Measurements from ENCODE around the gene ACVR1.

Gene ACVR1

DNA sequence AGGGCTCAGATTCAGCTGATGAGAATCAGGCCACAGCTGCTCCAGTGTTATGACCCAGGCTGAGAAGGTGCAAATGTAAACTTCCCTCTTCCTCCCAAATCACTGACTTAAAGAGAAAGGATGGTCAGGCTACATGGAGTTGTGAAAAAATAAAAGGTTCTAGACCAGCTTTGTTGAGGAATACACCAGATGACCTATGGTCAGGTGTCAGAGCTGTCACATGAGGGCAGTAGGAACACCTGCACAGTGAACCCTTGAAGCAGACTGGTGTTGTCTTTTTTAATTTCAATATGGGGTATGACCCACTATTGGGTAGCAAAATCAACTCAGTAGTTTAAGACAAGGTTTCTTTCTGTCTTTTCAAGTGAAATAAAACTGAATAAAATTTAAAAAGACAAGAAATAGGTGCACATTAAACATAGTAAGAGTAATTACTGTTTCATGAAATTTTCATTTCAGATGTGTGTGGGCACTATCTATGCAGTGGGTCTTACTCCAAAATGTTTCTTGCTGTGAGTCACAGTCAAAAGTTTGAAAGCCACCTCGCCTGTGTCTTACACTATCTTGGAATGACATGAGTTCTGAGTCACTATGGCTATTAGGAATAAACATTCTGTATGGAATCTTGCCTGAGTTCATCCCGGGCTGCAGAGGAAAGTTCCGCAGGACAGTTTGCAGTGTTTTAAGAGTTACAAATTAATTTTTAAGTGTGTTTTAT, 83.6 kb downstream of the ACVR1 start:
- no peak for TF ChIP-seq ZFX (IDR thresholded peaks at IDR 0.05; ENCODE audit: borderline replicate concordance)
- TF ChIP-seq, protein P1, sequence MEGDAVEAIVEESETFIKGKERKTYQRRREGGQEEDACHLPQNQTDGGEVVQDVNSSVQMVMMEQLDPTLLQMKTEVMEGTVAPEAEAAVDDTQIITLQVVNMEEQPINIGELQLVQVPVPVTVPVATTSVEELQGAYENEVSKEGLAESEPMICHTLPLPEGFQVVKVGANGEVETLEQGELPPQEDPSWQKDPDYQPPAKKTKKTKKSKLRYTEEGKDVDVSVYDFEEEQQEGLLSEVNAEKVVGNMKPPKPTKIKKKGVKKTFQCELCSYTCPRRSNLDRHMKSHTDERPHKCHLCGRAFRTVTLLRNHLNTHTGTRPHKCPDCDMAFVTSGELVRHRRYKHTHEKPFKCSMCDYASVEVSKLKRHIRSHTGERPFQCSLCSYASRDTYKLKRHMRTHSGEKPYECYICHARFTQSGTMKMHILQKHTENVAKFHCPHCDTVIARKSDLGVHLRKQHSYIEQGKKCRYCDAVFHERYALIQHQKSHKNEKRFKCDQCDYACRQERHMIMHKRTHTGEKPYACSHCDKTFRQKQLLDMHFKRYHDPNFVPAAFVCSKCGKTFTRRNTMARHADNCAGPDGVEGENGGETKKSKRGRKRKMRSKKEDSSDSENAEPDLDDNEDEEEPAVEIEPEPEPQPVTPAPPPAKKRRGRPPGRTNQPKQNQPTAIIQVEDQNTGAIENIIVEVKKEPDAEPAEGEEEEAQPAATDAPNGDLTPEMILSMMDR (IDR thresholded peaks at IDR 0.05) = no peak
- H3K27ac ChIP-seq = no peak overlapping the region

DNA sequence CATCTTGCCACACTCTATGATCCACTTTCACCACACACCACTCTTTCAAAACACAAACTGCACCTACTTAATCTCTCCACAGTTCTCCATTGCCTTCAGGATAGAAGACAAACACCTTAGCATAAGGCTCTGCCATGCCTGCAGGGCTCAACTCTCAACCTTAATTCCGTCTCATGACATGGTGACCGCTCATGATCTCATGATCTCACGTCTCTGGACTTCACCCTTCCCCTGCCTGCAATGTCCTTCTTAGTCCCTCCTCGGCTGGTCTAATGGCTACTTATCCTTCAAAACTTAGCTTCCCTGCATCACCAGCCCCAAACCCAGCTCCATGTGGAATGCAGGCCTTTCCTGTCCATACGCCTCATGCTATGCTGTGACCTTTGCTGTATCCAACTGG, 85.3 kb downstream of the ACVR1 start:
- no peak overlapping the region for H3K27ac ChIP-seq
- TF ChIP-seq ZFX (IDR thresholded peaks at IDR 0.05; ENCODE audit: borderline replicate concordance) = no peak
- TF ChIP-seq, protein P1 (IDR thresholded peaks at IDR 0.05) = no peak

DNA sequence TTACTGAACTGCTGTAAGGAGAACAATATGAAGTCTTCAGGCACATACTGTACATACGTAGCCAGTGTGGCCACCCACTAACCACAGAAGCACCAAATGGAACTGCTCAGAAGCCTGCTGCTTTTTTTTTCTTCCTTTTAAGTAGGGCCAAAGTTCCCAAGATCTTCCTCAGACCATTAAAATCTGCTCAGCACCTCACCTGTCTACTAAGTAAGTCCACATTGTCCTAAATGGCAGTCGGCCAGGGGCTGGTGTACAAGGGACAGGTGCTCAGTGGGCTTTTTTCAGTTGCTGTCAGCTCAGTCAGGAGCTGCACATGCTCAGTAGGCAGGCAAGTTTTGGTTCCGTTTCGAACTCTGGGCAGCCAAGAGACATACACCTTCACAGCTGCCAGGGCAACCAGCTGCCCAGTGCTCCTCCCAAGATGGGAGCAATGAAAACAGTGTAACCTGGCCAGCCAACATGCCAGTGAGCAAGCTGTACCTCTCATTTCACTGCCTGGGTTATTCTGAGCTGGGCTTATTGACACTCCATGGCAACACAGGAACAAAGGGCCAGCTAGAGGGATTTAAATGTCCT, 86.1 kb downstream of the ACVR1 start:
- H3K27ac ChIP-seq = no peak overlapping the region
- TF ChIP-seq ZFX (IDR thresholded peaks at IDR 0.05; ENCODE audit: borderline replicate concordance) = no peak
- TF ChIP-seq, protein P1 (IDR thresholded peaks at IDR 0.05) = no peak

DNA sequence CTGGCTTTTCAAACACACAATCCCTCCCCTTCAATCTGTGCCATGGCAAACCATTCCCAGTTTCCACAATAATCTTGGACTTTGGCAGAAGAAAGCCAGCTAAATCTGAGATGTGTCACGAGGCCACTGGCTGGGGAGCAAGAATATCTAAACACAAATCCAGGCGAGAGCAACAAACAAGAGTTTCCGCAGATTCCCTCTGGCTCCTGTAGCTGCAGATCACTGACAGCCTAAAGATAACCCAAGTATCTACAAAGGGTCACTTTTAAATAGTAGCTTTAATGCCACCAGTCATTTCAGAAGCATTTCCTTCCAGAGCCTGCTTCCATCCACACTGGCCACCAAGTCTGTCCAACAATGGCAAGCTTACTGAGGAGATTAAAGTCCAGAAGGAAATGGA, 86.9 kb downstream of the ACVR1 start:
- no peak for TF ChIP-seq ZFX (IDR thresholded peaks at IDR 0.05; ENCODE audit: borderline replicate concordance)
- TF ChIP-seq, protein P1 (IDR thresholded peaks at IDR 0.05) = no peak
- no peak overlapping the region for H3K27ac ChIP-seq

DNA sequence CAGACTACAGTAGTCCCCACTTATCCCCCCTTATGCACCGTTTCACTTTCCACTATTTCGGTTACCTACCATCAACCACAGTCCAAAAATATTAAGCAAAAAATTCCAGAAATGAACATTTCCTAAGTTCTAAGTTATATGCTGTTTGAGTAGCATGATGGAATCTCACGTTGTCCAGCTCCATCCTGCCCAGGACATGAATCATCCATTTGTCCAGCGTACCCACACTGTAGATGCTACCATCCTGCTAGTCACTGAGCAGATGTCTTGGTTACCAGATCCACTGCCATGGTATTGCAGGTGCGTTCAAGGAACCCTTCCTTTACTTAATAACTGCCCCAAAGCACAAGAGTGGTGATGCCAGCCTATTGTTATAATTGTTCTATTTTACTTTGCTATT, 87.9 kb downstream of the ACVR1 start:
- TF ChIP-seq, protein P1 (IDR thresholded peaks at IDR 0.05) = no peak
- TF ChIP-seq ZFX (IDR thresholded peaks at IDR 0.05; ENCODE audit: borderline replicate concordance) = no peak
- H3K27ac ChIP-seq = no peak overlapping the region

DNA sequence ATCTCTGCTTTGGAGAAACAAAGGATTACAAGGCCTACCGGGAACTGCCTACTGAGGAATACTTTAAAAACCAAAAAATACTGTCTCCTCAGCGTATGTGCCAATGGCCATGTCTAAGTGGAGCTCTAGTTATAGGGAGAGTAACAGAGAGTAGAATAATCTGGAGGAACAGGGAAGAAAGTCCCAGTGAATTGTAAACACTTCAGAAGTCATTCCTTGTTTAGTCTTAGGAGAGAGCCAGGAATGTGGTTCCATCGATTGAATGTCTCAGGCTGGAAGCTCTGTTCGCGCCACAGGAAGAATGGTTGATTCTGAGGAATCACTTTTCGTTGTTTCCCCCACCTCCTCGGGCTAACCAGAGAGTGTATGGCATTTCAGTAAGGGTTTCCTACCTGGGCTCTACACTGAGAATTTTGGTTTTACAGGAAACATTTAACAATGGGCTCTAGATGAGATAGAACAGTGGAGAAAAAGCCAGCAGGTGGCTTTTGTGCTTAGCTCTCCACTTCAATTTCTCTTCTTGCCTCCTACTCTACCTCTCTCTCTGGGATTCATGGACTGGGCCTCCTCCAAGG, 88.7 kb downstream of the ACVR1 start:
- no peak overlapping the region for H3K27ac ChIP-seq
- TF ChIP-seq, protein P1 (IDR thresholded peaks at IDR 0.05) = no peak
- no peak for TF ChIP-seq ZFX (IDR thresholded peaks at IDR 0.05; ENCODE audit: borderline replicate concordance)

Data from 22Rv1 (cell line).